Measurements from ENCODE around the gene SHISAL2B.

GRCh38 chr5:64749385-64749784, 59.1 kb downstream of the SHISAL2B start:
- TF ChIP-seq CTCF (IDR thresholded peaks at IDR 0.05; ENCODE audit: low read depth, low read length, missing input control) (no peak), FOXA1 (IDR thresholded peaks at IDR 0.05) (no peak), YY1 (IDR thresholded peaks at IDR 0.05) (no peak), REST (IDR thresholded peaks at IDR 0.05) (no peak), GABPA (IDR thresholded peaks at IDR 0.05 in 1 of 2, conservative IDR thresholded peaks at IDR 0.05 in 1 of 2) (no peak), MAX (IDR thresholded peaks at IDR 0.05) (no peak)
